Astrocyte (in vitro differentiated cells and primary cell): ENCODE data around the gene KIFC1.

Experiments used
- CTCF ChIP-seq: IDR thresholded peaks from 2 replicates; pipeline ENCODE4 v1.5.1; 2011; ENCODE audit warnings: low read depth, mild to moderate bottlenecking, inconsistent platforms, low read length, moderate library complexity; ENCODE audit not compliant: insufficient read depth
- EZH2 ChIP-seq: IDR thresholded peaks from 2 replicates; pipeline ENCODE4 v1.6.1; 2012; ENCODE audit warnings: mild to moderate bottlenecking, low read length, inconsistent platforms; ENCODE audit not compliant: insufficient read depth

GRCh38 chr6:33458676-33459075 lies 67.1 kb downstream of the KIFC1 start:
- TF ChIP-seq CTCF = no peak
- no peak for TF ChIP-seq EZH2
